Activated T-cell treated with anti-CD3 and anti-CD28 coated beads, Interleukin-2, amount 50 U/mL, for 1 hour (primary cell): ENCODE measurements around the gene C6orf58.

ENCODE experiments used
- DNase-seq: peaks from one replicate; pipeline ENCODE4 v3.0.0-alpha.2; 2020

C6orf58 gene

GRCh38 chr6:127576874-127577273, at the start of gene C6orf58:
Gene C6orf58 (plus strand): TSS chr6:127577174. CDS start chr6:127577186, 12 bp downstream.
- no peak for DNase-seq

- DNase-seq, result no peak
These were observed 44.0 kb upstream of the C6orf58 start for GRCh38 chr6:127533011-127533410.

- no peak for DNase-seq
These were observed 43.2 kb upstream of the C6orf58 start for GRCh38 chr6:127533736-127534135.

GRCh38 chr6:127538750-127539264, 38.2 kb upstream of the C6orf58 start:
- no peak for DNase-seq

- DNase-seq, result no peak
These were observed 37.7 kb upstream of the C6orf58 start for GRCh38 chr6:127539272-127539671.

- DNase-seq, result no peak
These were observed 29.8 kb upstream of the C6orf58 start for GRCh38 chr6:127547215-127547614.

GRCh38 chr6:127547904-127548649, 28.9 kb upstream of the C6orf58 start:
- no peak for DNase-seq

- DNase-seq, result no peak
These were observed 26.6 kb upstream of the C6orf58 start for GRCh38 chr6:127550403-127550802.

- DNase-seq, result no peak
These were observed 22.5 kb upstream of the C6orf58 start for GRCh38 chr6:127554435-127555006.

- no peak for DNase-seq
These were observed 15.3 kb upstream of the C6orf58 start for GRCh38 chr6:127561660-127562059.

- no peak for DNase-seq
These were observed 12.2 kb upstream of the C6orf58 start for GRCh38 chr6:127564761-127565160.

- DNase-seq, result no peak
These were observed 10.9 kb upstream of the C6orf58 start for GRCh38 chr6:127566119-127566518.

GRCh38 chr6:127566651-127567050, 10.3 kb upstream of the C6orf58 start:
- DNase-seq, result no peak

GRCh38 chr6:127567476-127567875, 9.5 kb upstream of the C6orf58 start:
- DNase-seq, result no peak

- no peak for DNase-seq
These were observed 6.1 kb upstream of the C6orf58 start for GRCh38 chr6:127570739-127571389.

GRCh38 chr6:127578900-127579299, 1.9 kb downstream of the C6orf58 start:
- DNase-seq, result no peak

GRCh38 chr6:127581576-127581975, 4.6 kb downstream of the C6orf58 start:
- no peak for DNase-seq

GRCh38 chr6:127582777-127583462, 5.9 kb downstream of the C6orf58 start:
- no peak for DNase-seq

- no peak for DNase-seq
These were observed 8.1 kb downstream of the C6orf58 start for GRCh38 chr6:127585123-127585522.

GRCh38 chr6:127586372-127586771, 9.4 kb downstream of the C6orf58 start:
- DNase-seq, result no peak

- DNase-seq, result no peak
These were observed 10.9 kb downstream of the C6orf58 start for GRCh38 chr6:127587875-127588274.

GRCh38 chr6:127589135-127589534, 12.2 kb downstream of the C6orf58 start:
- no peak for DNase-seq

GRCh38 chr6:127590344-127590743, 13.4 kb downstream of the C6orf58 start:
- no peak for DNase-seq
